ENCODE measurements around the gene SAT1. TPM values are rescaled to one million over a fixed set of nuclear protein-coding genes. Genes with fewer than 3 reads are reported as not detected.

SAT1 gene
- total RNA-seq, 4 donors from 2014 or later, result 313 to 1,184 (median 689) TPM

- no peaks in the 10 kb centered on the region for H3K27me3 ChIP-seq
- intact Hi-C loops (cut with DNase I; ENCODE audit: low total_unique reads) (no loop called here), in situ Hi-C loops (cut with MboI; ENCODE audit: low pct_ligation_motif_present in 1 of 4, low pct_unique_long_range_greater_than_20kb in 1 of 4, low sequenced_read_pairs in 3 of 4) (loop anchor here in 2 of 4 donors (10.0 to 25.0 kb wide), 2 partner anchors 102 to 119 kb away; partner anchors contain the start of genes APOO (in 1 of the 2) and CXorf58 (in 1 of the 2))
- H3K4me1 ChIP-seq, result peaks cover 0 to 15% (median 0%) of the 10 kb centered on the region in 4 donors
- TF ChIP-seq EP300 (IDR thresholded peaks at IDR 0.05; ENCODE audit: low read depth) (no peak), POLR2AphosphoS5 (IDR thresholded peaks at IDR 0.05) (peak in 1 of 3 donors; percentile 23)
- no peak for DNase-seq
- peak overlapping the region in 3 of 4 donors; percentile 48 to 81 (median 77) for H3K4me3 ChIP-seq
- H3K9me3 ChIP-seq, result no peaks in the 10 kb centered on the region
- peaks cover 0 to 5% (median 0%) of the 10 kb centered on the region in 4 donors for H3K36me3 ChIP-seq
- WGBS, 2 donors (ENCODE audit: low coverage in 1 of 2), result 0 to 63% methylated on average over 2 of the region's 2 CpGs
- peak overlapping the region; percentile 83 to 97 (median 97) for H3K27ac ChIP-seq
Measured at GRCh38 chrX:23785580-23785979, 2.6 kb downstream of the SAT1 start.

GRCh38 chrX:23786268-23786815 lies 3.4 kb downstream of the SAT1 start:
- 55 to 57% methylated on average over 4 to 11 of the region's 11 CpGs for whole genome bisulfite sequencing, 2 donors (ENCODE audit: low coverage in 1 of 2)
- H3K4me3 ChIP-seq, result no peak overlapping the region
- peaks cover 0 to 5% (median 0%) of the 10 kb centered on the region in 4 donors for H3K36me3 ChIP-seq
- H3K27ac ChIP-seq, result peak overlapping the region; percentile 83 to 97 (median 97)
- H3K9me3 ChIP-seq, result no peaks in the 10 kb centered on the region
- intact Hi-C loops (cut with DNase I; ENCODE audit: low total_unique reads) (no loop called here), in situ Hi-C loops (cut with MboI; ENCODE audit: low pct_ligation_motif_present in 1 of 4, low pct_unique_long_range_greater_than_20kb in 1 of 4, low sequenced_read_pairs in 3 of 4) (loop anchor here in 2 of 4 donors (10.0 to 25.0 kb wide), 2 partner anchors 101 to 118 kb away; partner anchors contain the start of genes APOO (in 1 of the 2) and CXorf58 (in 1 of the 2))
- no peaks in the 10 kb centered on the region for H3K27me3 ChIP-seq
- TF ChIP-seq CTCF (IDR thresholded peaks at IDR 0.05) (no peak), POLR2A (IDR thresholded peaks at IDR 0.05) (no peak), POLR2AphosphoS5 (IDR thresholded peaks at IDR 0.05) (peak in 1 of 3 donors; percentile 63), EP300 (IDR thresholded peaks at IDR 0.05; ENCODE audit: low read depth) (no peak)
- peaks cover 0 to 15% (median 0%) of the 10 kb centered on the region in 4 donors for H3K4me1 ChIP-seq
- no peak for DNase-seq

GRCh38 chrX:23787745-23788118 lies 4.8 kb downstream of the SAT1 start:
- no peaks in the 10 kb centered on the region for H3K27me3 ChIP-seq
- H3K4me1 ChIP-seq, result peaks cover 0 to 9% (median 0%) of the 10 kb centered on the region in 4 donors
- WGBS, 2 donors (ENCODE audit: low coverage in 1 of 2), result 91 to 100% methylated on average over 1 to 2 of the region's 2 CpGs
- H3K4me3 ChIP-seq, result no peak overlapping the region
- no peak for TF ChIP-seq CTCF (IDR thresholded peaks at IDR 0.05)
- TF ChIP-seq POLR2A (IDR thresholded peaks at IDR 0.05), result no peak
- TF ChIP-seq POLR2AphosphoS5 (IDR thresholded peaks at IDR 0.05), result no peak
- no peak for TF ChIP-seq EP300 (IDR thresholded peaks at IDR 0.05; ENCODE audit: low read depth)
- in situ Hi-C loops (cut with MboI; ENCODE audit: low pct_ligation_motif_present in 1 of 4, low pct_unique_long_range_greater_than_20kb in 1 of 4, low sequenced_read_pairs in 3 of 4) (loop anchor here in 2 of 4 donors (10.0 to 25.0 kb wide), 2 partner anchors 100 to 117 kb away; partner anchors contain the start of genes APOO (in 1 of the 2) and CXorf58 (in 1 of the 2)), intact Hi-C loops (cut with DNase I; ENCODE audit: low total_unique reads) (no loop called here)
- no peaks in the 10 kb centered on the region for H3K9me3 ChIP-seq
- no peak for DNase-seq
- peaks cover 0 to 5% (median 0%) of the 10 kb centered on the region in 4 donors for H3K36me3 ChIP-seq
- H3K27ac ChIP-seq, result peak overlapping the region; percentile 19 to 42 (median 30)

- peaks cover 0 to 9% (median 0%) of the 10 kb centered on the region in 4 donors for H3K4me1 ChIP-seq
- no peak for DNase-seq
- H3K27ac ChIP-seq, result peak overlapping the region; percentile 19 to 42 (median 30)
- no peaks in the 10 kb centered on the region for H3K27me3 ChIP-seq
- intact Hi-C loops (cut with DNase I; ENCODE audit: low total_unique reads) (no loop called here), in situ Hi-C loops (cut with MboI; ENCODE audit: low pct_ligation_motif_present in 1 of 4, low pct_unique_long_range_greater_than_20kb in 1 of 4, low sequenced_read_pairs in 3 of 4) (loop anchor here in 2 of 4 donors (10.0 to 25.0 kb wide), 2 partner anchors 99 to 116 kb away; partner anchors contain the start of genes APOO (in 1 of the 2) and CXorf58 (in 1 of the 2))
- no peak for TF ChIP-seq POLR2AphosphoS5 (IDR thresholded peaks at IDR 0.05)
- TF ChIP-seq CTCF (IDR thresholded peaks at IDR 0.05), result no peak
- TF ChIP-seq POLR2A (IDR thresholded peaks at IDR 0.05), result no peak
- no peak for TF ChIP-seq EP300 (IDR thresholded peaks at IDR 0.05; ENCODE audit: low read depth)
- no peaks in the 10 kb centered on the region for H3K9me3 ChIP-seq
- peaks cover 0 to 5% (median 0%) of the 10 kb centered on the region in 4 donors for H3K36me3 ChIP-seq
- H3K4me3 ChIP-seq, result no peak overlapping the region
Measured at GRCh38 chrX:23788521-23788920, 5.5 kb downstream of the SAT1 start.

All from transverse colon (tissue), 4 donors.